ENCODE data around the gene ZCCHC14.

GRCh38 chr16:87356491-87356853, 136.4 kb downstream of the ZCCHC14 start:
- TF ChIP-seq CTCF (IDR thresholded peaks at IDR 0.05 in 8 of 11, conservative IDR thresholded peaks at IDR 0.05 in 3 of 11) (no peak), POLR2AphosphoS5 (IDR thresholded peaks at IDR 0.05) (no peak), POLR2A (IDR thresholded peaks at IDR 0.05) (no peak)

Measured in spleen (tissue), 7 donors.